Measurements from ENCODE around the gene STXBP5L.
"Not testable (repeated sequence)": the region's sequence is repeated elsewhere in the genome, so short reads cannot be mapped to it uniquely, and the experiment has no call there.

STXBP5L gene

DNA sequence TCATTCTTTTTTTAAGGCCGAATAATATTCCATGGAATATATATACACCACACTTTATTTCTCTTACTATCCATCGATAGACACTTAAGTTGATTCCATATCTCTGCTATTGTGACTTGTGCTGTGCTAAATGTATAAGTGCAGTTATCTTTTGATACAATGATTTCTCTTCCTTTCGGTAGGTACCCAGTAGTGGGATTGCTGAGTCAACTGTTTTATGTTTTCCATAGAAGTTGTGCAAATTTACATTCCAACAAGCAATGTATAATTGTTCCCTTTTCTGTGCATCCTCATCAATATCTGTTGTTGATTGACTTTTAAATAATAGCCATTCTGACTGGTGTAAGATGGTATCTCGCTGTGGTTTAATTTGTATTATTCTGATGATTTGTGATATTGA lies 81.0 kb downstream of the STXBP5L start:
- TF ChIP-seq CTCF (IDR thresholded peaks at IDR 0.05; ENCODE audit: low read depth, low read length) = no peak

GRCh38 chr3:121018917-121019321 lies 110.9 kb downstream of the STXBP5L start:
- no peak for TF ChIP-seq CTCF (IDR thresholded peaks at IDR 0.05; ENCODE audit: low read depth, low read length)

More for the DNA sequence above, 81.0 kb downstream of the STXBP5L start:
- H3K4me3 ChIP-seq (ENCODE audit: low read depth, low read length) = no peak overlapping the region

DNA sequence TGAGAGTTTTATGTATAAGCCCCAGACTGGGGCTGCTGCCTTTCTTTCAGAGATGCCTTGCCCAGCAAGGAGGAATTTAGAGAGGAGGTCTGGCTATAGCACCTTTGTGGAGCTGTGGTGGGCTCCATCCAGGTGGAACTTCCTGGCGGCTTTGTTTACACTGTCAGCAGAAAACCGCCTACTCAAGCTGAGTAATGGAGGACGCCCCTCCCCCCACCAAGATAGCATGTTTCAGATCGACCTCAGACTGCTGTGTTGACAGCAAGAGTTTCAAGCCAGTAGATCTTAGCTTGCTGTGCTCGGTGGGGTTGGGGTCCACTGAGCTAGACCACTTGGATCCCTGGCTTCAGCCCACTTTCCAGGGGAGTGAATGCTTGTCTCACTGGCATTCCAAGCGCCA lies 155.6 kb downstream of the STXBP5L start:
- no peak for TF ChIP-seq CTCF (IDR thresholded peaks at IDR 0.05; ENCODE audit: low read depth, low read length)

More at GRCh38 chr3:121018917-121019321, 110.9 kb downstream of the STXBP5L start:
- no peak overlapping the region for H3K4me3 ChIP-seq (ENCODE audit: low read depth, low read length)

GRCh38 chr3:121064121-121064520 lies 156.1 kb downstream of the STXBP5L start:
- no peak overlapping the region for H3K4me3 ChIP-seq (ENCODE audit: low read depth, low read length)
- no peak for TF ChIP-seq CTCF (IDR thresholded peaks at IDR 0.05; ENCODE audit: low read depth, low read length)

More for the DNA sequence above, 155.6 kb downstream of the STXBP5L start:
- H3K4me3 ChIP-seq (ENCODE audit: low read depth, low read length) = no peak overlapping the region

DNA sequence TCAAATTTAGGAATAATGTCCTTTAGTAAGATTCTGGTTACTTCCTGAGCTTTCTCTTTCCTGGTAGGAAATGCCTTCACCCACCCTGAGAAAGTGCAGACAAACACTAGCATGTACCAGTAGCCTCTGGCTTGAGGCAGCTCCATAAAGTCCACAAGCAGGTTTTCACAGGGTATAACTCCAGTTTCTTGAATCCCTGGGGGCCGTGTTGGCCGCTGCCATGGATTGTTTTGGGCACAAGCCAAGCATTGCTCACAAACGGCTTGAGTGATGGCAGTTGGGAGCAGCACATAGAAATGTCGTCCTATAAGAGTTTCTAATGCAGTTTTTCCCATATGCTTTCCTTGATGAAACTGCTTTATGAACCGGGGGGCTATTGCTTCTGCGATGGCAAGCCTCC lies 164.1 kb downstream of the STXBP5L start:
- H3K4me3 ChIP-seq (ENCODE audit: low read depth, low read length) = no peak overlapping the region
- no peak for TF ChIP-seq CTCF (IDR thresholded peaks at IDR 0.05; ENCODE audit: low read depth, low read length)

- no peak overlapping the region for H3K4me3 ChIP-seq (ENCODE audit: low read depth, low read length)
- no peak for TF ChIP-seq CTCF (IDR thresholded peaks at IDR 0.05; ENCODE audit: low read depth, low read length)
Measured at GRCh38 chr3:121073011-121073410, 165.0 kb downstream of the STXBP5L start.

GRCh38 chr3:121075191-121075590 lies 167.2 kb downstream of the STXBP5L start:
- TF ChIP-seq CTCF (IDR thresholded peaks at IDR 0.05; ENCODE audit: low read depth, low read length) = no peak
- no peak overlapping the region for H3K4me3 ChIP-seq (ENCODE audit: low read depth, low read length)

- not testable (repeated sequence) for H3K4me3 ChIP-seq (ENCODE audit: low read depth, low read length)
Measured at GRCh38 chr3:121078378-121079101, 170.5 kb downstream of the STXBP5L start.

Data from WI38 (cell line).